ENCODE data around the gene NRAP.

NRAP gene

DNA sequence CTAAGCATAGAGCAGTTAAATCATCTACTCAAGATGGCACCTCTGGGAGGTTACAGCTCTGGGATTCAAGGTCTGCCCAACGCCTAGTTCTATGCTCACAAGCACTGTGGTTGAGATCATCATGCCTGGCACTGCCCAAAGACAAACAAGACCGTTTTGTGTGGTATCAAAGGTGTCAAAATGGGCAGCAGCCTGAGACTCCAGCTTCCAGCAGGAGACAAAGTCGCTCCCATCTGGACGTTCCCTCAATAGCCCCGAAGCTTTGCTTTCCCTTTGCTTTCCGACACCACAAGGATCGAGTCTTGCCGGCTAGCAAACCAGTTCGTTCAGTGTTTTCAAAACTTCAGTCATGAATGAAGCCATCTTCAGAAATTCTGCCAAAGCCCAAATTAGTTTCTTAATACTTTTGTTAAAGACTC is 105.9 kb downstream of the NRAP start:
- DNase-seq, result no peak

DNA sequence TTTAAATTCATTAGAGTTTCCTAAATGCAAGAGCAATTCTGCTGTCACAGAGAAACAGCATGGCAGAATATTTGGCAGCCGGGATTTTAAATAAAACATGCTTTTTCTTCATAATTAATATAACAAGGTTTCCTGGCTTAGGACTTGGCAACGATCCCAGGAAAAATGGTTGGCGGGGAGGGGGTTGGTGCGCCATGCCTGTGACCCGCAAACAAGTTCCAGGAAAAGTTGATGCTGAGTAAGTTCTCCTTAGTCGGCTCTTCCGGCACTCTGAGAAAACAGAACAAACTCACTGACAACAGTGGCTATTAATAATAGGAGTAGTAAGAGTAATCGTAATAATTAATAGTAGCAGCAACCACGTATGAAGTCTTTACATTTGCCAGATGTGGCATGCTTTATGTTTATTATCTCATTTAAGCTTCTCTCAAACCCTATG is 106.4 kb downstream of the NRAP start:
- DNase-seq, result peak; percentile 28

DNA sequence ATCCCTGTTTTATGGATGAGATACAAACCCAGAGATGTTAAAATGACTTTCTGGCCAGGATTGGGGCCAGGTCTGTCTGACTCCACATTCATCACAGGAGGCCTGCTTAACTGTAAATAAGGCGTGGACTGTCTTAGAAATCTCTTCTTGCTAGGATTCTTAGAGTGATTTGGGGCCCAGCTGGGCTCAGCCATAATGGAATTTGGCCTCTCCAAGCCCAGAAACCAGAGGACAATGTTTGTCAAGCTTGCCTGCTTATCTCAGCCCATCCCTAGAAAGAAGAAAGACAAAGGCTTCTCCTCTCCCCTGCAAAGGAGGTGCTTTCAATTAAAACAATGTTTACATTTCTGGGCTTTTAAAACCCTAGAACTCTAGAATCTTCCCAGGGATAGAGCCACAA is 108.1 kb downstream of the NRAP start:
- DNase-seq, result no peak

DNA sequence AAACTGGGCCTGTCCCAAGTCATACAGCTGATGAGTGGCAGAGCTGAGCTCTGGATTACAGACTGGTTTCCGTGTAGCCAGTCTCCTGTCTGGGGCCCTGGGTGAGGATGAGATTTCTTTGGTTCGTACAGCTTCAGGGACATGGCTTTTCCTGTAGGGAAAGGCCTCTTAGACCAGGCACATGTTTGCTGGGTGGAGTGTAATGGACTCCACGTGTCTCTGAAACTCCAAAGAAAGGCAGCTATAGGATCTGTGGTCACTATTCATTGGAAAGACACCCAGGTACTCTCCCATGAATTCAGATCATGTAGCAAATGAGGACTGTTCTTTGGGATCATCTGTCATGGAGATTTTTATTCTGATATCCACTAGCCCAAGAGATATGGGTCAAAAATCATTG is 108.6 kb downstream of the NRAP start:
- DNase-seq, result no peak

DNA sequence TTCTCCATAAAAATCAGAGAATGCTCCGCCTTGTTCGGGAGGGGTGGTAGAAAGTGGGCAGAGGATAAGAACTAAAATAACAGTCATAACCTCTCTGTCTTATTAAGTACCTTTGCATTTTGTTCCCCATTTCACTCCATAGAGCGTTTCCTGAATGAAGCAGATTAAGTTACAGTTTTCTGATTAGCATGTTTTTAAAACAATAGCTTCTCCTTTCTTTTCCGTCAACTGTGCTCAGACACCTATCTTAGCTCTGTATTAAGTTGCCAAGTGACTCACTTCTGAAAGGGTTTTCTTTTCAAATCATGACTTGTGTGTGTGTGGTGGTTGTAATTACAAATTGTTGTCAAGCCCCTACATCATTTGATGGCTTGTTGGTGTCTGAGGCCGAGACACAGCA is 109.6 kb downstream of the NRAP start:
- no peak for DNase-seq

DNA sequence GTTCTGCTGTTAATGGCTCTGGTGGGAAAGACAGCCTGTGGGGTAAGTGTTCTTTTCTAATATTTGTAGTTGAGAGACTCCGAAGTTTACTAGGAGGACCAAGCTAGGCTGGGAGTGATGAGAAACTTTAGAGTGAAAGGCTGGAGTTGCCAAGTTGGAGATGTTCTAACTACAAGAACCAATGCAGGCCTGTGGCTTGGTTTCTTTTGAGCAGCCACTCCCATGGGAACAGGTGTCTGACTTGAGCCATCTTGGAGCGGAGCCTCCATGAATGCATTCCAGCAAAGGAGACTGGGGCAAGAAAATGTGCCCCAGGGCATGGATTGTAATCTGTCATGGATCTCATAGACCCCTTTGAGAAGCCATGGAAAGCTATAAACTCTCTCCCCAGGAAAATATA is 110.7 kb downstream of the NRAP start:
- no peak for DNase-seq

DNA sequence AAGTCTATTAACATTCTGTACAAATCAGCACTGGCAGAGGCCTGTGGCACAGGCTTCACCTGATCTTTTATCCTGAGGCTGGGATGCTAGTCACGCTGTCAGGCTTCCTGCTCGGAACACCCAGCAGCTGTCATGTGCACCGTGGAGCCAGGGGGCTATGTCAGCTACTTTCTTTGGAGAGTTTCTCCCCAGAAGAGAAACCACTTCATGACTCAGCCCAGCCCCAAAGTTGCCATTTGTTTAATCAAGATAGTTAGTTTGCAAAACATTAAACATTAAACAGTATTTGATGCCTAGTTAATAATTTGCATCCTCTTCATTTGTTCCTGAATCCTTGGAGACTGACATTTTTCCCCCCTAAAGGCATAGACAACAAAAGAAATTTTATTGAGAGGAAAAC is 111.1 kb downstream of the NRAP start, which contains the start of gene HABP2:
TSS of gene HABP2 (plus strand) at position 353 of the 400 bp plus-strand sequence. CDS start 69 bp downstream, outside the sequence.
- no peak for DNase-seq

DNA sequence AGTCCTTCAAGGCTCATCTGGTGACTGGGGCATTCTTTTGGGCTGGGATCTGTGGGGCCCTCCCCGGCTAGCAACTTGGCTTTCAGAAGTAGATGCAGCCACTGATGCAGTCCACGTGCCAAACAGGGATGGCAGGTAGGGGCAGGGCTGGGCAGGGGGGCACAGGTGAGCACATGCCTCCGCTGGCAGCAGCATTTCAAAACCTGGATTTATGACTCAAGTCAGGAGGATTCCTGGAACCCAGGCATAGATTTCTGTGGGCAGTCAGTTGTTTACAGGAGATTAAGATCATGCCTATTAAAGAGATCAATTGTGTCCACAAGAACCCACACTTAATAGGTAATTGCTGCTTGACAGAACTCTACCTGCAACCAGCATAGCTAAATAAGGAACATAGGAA is 111.8 kb downstream of the NRAP start:
- DNase-seq, result no peak

DNA sequence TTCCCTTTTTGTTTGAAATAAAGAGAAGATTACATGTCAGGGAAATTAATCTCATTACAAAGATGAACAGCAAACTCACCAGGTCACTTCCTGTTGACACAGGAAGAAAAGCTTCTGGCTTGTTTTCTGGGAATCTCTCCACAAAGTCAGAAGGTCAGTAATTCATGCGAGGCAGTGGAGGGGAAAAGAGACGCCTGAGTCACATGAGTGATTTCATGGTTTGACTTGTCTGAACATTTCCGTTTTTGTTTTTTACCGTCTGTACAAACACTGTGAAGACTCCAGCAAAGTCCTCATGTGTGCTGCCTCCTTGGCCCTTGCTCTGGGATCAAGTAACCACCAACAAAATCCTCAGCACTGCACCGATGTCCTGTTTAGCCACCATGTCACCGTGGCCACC is 113.5 kb downstream of the NRAP start:
- DNase-seq, result peak; percentile 10

DNA sequence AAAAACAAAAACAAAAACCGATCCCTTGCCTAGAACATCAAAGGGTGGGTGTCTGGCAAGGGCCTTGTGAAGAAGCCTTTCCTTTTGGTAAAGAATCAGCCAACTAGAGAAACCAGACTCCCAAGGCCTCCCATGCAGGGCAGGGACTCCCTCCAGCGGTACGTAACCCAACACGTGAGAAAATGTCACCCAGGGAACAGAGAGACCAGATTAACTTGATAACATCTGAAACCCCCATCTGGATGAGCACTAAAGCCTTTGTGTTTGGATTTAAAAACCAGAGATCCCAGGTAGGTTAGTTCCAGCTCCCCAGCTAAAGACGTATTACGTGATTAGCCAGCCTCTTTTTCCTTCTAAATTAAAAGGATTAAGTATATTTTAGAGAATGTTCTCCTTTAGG is 114.0 kb downstream of the NRAP start:
- DNase-seq, result no peak

DNA sequence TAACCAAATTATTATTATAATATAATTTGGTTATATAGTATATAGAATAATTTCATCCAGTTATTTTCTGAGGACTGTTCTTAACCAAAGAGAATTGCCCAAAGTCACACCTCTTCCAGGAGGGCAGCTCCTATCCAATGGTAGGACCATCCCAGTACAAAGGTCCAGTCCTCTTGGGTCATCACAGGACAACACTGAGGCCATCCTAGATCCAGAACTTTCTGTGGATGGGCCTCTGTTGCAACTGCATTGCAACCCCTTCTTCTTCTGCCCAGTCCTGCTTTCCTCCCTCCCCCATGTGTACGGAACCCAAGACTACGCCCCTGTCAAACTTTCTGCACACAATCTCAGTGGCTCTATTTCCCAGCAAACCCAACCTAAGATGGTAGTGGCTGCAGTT is 116.4 kb downstream of the NRAP start:
- no peak for DNase-seq

DNA sequence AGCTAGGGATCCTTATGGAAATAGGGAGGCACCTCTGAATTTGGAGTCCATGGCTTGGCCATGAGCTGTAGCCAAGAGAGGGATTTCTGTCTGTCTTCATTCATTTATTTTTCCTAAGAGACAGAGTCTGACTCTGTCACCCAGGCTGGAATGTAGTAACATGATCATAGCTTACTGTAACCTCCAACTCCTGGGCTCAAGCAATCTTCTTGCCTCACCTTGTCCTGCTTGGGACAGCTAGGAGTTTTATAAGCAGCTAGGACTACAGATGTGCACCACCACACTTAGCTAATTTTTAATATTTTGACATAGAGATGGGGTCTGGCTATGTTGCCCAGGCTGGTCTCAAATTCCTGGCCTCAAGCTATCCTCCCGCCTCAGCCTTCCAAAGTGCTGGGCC is 119.4 kb downstream of the NRAP start:
- no peak for DNase-seq

DNA sequence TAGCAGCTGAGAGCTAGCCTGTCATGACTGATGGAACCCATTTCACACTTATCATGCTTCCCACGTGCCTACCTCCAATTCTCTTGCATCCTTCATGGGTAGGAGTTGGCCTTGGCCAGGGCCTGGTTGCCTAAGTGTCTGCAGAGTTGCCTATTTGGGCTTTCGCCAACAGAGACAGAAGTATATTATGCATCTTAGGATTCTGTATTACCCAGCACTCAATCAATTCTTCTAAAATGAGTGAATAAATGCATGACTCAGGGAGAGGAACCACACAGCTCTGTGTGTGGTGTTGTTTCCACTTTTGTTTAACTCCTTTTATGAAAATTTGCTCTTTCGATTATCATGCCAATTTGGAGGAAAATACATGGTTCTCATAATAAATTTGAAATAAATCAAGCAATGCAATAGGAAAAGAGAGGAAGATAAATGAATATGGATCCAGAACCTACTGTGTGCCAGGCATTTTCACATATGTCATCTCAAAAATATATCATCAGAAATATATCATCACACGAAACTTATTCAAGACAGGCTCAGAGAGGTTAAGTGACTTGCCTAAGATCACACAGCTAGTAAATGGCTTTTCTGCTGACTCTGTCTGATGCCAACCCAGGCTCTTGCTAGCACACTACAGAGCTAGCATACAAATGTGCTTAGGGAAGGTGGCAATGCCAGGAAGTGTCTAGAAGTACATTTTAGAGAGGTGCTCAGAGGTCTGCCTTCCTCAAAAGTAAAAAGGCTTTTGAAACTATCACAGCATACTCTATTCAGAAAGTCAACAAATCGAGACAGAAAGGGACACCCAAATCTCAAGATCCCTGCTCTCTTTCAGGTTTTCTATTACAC is 120.5 kb downstream of the NRAP start:
- DNase-seq, result no peak

DNA sequence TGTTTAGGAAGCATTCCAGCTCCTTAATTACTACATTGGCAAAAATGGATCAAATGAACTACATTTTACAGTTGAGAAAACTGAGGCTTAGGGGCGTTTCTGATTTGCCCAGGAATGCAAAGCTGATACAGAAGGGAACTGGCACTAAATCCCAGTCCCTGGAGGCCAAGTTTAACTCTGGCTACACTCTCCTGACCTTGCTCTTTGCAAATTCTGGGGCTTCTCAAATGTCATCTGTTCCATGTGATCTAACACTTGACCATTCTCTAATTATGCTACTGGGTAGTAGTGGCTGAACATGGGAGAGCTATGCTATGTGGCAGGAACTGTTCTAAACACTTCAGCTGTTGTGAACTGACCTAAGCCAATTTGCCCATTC is 122.3 kb downstream of the NRAP start:
- no peak for DNase-seq

DNA sequence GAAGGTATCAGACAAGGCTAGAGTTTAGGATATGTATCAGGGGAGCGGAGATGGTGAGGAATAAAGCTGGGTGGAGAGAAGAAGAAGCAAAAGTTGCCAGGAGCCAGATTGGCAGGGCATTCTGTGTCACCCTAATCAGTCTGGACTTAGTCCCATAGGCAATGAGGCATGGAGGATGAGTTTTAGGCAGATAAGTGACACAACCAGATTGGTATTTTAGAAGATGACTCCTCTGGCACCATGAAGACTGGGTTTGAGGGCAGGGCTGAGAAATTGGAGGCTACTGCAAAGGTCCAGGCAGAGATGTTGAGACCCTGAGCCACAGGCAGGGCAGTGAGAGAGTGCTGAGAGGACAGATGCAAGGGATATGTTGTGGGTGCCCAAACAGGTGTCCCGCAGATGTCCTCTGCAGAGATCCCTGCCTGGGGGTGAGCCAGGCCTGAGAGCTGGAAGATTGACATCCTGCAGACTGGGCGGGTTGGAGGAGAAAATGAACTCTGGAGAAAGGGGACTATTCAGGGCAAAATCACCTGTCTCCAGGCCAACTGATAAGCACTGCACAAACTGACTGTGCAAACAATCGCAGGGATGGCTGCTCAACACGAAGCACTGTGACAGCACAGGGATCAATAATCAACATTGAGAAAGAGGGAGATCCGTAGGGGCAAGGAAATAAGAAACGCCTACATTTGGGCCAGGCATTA is 122.8 kb downstream of the NRAP start:
- no peak for DNase-seq

DNA sequence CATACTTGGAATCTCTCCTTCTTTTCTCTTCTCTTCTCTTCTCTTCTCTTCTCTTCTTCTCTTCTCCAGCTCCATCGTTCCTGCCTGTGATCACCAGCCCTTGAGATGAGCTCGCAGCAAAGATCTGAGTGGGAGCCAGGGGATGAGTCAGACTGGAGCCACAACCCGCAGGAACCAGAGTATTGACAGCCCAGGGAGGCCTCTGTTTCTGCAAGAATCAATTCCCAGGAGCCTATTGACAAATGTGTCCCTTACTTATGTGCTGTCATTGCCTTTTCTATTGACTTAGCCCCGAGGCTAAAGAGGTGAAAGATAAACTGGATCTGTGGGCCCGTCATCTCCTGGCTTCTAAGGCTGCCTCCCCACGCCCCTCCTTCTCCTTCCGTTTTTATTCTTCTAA is 124.1 kb downstream of the NRAP start:
- peak; percentile 56 for DNase-seq
